Stromal cell of bone marrow (primary cell): ENCODE results near the gene NUP37.
"Not testable (repeated sequence)": the region's sequence is repeated elsewhere in the genome, so short reads cannot be mapped to it uniquely, and the experiment has no call there.

Experiments used
- DNase-seq: peaks from one replicate; pipeline ENCODE4 v3.0.0-alpha.2; 2012; ENCODE audit warnings: low read depth

NUP37 gene, protein sequence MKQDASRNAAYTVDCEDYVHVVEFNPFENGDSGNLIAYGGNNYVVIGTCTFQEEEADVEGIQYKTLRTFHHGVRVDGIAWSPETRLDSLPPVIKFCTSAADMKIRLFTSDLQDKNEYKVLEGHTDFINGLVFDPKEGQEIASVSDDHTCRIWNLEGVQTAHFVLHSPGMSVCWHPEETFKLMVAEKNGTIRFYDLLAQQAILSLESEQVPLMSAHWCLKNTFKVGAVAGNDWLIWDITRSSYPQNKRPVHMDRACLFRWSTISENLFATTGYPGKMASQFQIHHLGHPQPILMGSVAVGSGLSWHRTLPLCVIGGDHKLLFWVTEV

DNA sequence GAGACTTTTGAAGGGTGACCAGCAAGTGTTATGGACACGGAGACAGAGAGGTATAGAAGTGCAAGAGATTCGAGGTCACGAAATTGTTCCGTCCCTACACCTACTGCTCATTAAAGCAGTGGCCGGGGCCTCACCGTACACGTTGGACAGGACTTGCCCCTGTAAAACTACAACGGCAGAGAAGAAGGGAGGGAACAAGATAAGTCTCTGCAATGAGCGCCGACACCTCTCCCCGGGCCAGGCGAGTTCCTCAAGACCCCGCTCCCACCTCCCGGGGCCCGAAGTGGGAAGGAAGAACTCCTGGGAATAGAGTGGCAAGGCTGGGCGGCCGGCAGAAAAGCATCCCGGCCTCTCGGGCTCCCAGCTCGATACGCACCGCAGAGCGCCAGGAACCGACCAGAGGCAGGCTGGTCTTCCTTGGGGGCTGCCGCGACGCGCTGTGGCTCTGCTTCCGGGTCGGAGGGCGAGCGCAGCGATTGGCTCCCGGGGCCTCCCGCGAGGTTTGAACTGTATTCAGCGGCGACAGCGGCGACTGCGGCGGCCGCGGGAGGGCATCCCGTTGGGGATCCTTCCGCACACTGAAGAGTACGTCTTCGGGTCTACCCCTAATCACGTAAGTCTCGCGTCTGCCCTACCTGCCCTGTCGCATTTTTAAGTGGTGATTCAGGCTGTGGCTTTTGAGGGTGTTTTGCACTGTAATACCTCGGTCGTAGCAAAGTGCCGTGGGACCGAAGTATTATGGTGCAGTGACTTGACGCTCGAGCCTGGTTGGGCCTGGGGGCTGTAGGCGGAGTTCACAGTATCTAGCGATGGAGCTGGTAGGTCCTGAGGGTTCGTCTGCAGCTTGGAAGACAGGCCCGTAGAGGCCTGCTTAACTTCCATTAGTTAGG lies at the start of gene NUP37, which contains the start of gene PARPBP:
NUP37 (minus strand) TSS at position 441 of the 890 bp plus-strand sequence. CDS start 1,596 bp downstream, outside the sequence.
PARPBP (plus strand) TSS at position 510 of the 890 bp plus-strand sequence. CDS start 3,706 bp downstream, outside the sequence.
- peak; percentile 66 for DNase-seq

DNA sequence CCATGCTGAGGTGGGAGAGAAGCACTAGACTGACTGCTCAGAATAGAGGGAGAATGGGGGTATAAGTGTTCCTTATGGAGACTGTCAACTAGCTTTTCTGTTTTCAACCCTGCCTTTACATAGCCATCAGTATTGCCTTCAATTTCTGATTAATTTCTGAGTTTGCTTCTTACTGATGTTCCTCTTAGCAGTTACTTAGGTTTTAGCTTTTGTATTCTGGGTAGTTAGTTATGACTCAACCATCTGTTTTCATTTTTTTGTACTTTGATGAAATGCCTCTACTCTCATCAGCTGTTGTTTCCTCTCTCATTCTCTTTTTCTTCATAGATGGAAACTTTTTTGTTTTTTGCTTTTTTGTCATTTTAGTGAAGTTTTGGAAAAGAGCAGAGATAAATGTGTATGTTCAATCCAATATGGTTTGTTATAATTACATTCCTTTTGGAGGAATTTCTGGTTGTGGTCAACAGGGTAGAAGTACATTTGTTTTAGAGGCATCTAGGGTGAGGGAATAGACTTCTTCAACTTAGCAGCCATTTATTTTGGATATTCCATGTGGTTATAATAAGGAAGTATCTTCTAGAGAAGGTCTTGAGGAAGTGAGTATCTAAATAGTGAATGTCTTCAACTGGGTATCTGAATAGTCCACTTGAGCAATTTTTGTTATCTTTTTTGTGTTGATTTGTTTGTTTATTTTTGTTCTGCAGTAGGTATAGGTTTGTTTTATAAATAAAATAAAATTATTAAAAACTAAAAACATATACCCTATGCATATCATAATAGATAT lies 48.1 kb upstream of the NUP37 start:
- no peak for DNase-seq

DNA sequence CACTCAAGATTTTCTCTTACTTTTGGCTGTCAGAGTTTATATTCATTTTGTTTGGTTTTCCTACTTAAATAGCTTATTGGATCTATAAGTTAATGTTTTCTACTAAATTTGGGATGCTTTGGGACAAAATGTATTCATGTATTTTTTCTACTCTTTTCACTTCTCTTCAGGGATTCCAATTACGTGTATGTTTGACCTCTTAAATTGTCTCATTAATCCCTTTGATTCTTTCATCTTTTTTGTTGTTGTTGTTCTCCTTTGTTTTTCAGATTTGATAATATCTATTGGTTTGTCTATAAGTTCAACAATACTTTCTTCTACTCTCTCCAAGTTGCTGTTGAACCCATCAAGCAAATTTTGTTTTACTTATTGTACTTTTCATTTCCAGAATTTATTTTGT lies 43.5 kb upstream of the NUP37 start:
- no peak for DNase-seq

DNA sequence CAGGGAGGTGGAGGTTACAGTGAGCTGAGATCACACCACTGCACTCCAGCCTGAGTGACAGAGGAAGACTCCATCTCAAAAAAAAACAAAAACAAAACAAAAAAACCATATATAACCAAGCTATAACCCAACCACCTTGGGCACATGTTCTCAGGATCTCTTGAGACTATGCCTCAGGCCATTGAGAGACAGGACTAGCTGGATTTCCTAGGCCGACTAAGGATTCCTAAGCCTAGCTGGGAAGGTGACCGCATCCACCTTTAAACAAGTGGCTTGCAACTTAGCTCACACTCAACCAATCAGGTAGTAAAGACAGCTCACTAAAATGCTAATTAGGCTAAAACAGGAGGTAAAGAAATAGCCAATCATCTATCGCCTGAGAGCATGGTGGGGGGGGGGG lies 35.3 kb upstream of the NUP37 start:
- not testable (repeated sequence) for DNase-seq

DNA sequence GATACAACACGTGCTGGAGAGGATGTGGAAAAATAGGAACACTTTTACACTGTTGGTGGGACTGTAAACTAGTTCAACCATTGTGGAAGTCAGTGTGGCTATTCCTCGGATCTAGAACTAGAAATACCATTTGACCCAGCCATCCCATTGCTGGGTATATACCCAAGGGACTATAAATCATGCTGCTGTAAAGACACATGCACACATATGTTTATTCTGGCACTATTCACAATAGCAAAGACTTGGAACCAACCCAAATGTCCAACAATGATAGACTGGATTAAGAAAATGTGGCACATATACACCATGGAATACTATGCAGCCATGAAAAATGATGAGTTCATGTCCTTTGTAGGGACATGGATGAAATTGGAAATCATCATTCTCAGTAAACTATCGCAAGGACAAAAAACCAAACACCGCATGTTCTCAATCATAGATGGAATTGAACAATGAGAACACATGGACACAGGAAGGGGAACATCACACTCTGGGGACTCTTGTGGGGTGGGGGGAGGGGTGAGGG lies 27.2 kb upstream of the NUP37 start:
- DNase-seq = not testable (repeated sequence)

DNA sequence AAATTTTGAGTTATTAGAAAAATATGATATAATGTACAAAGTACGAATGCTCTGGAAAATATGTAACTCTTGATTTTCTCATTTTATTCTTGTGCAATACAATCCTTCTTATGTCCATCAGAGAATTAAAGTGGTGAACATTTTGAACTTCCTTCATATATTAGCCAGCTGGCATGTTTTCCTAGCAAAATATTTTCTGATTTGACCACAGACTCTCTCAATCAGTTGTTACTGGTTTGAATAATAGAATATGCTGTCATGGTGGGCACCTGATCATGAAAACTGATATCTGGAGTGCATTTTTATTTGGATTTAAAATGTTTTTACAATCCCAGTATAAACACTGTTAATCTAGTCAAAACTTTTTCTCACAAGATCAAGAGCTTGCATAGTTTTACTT lies 24.3 kb upstream of the NUP37 start:
- peak; percentile 7 for DNase-seq

DNA sequence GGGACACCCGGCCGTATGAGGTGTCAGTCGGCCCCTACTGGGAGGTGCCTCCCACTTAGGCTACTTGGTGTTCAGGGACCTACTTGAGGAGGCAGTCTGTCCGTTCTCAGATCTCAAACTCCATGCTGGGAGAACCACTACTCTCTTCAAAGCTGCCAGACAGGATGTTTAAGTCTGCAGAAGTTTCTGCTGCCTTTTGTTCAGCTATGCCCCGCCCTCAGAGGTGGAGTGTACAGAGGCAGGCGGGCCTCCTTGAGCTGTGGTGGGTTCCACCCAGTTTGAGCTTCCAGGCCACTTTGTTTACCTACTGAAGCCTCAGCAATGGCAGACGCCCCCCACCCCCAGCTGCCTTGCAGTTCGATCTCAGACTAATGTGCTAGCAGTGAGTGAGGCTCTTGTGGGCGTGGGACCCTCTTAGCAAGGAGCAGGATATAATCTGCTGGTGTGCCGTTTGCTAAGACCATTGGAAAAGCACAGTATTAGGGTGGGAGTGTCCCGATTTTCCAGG lies 23.0 kb upstream of the NUP37 start:
- DNase-seq = not testable (repeated sequence)

DNA sequence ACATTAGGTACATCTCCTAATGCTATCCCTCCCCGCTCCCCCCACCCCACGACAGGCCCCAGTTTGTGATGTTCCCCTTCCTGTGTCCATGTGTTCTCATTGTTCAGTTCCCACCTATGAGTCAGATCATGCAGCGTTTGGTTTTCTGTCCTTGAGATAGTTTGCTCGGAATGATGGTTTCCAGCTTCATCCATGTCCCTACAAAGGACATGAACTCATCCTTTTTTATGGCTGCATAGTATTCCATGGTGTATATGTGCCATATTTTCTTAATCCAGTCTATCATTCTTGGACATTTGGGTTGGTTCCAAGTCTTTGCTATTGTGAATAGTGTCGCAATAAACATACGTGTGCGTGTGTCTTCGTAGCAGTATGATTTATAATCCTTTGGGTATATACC lies 17.7 kb upstream of the NUP37 start:
- DNase-seq = not testable (repeated sequence)

DNA sequence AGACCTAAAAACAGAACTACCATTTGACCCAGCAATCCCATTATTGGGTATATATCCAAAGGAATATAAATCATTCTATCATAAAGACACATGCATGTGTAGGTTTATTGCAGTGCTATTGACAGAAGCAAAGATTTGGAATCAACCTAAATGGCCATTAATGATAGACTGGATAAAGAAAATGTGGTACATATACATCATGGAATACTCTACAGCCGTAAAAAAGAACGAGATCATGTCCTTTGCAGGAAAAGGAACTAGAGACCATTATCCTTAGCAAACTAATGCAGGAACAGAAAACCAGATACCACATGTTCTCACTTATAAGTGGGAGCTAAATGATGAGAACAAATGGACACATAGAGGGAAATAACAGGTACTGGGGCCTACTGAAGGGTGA lies 11.5 kb upstream of the NUP37 start:
- DNase-seq = not testable (repeated sequence)

DNA sequence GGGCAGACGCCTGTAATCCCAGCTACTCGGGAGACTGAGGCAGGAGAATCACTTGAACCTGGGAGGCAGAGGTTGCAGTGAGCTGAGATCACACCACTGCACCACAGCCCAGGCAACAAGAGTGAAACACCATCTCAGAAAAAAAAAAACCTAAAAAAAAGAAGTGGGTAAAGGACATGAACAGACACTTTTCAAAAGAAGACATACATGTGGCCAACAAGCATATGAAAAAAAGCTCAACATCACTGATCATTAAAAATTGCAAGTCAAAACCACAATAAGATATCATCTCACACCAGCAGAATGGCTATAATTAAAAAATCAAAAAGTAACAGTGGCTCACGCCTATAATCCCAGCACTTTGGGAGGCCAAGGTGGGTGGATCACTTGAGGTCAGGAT lies 10.8 kb upstream of the NUP37 start:
- not testable (repeated sequence) for DNase-seq

DNA sequence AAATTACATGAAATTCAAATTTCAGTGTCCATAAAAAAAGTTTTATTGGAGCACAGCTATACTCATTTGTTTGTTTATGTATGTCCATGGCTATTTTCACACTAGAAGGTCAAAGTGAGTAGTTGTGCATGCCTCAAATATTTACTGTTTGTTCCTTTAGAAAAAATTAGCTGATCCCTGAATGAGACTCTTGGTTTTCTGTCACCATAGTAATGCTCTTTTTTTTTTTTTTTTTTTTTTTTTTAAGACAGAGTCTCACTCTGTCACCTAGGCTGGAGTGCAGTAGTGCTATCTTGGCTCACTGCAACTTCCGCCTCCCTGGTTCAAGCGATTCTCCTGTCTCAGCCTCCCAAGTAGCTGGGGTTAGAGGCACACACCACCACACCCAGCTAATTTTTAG lies 1.4 kb upstream of the NUP37 start:
- DNase-seq = not testable (repeated sequence)

DNA sequence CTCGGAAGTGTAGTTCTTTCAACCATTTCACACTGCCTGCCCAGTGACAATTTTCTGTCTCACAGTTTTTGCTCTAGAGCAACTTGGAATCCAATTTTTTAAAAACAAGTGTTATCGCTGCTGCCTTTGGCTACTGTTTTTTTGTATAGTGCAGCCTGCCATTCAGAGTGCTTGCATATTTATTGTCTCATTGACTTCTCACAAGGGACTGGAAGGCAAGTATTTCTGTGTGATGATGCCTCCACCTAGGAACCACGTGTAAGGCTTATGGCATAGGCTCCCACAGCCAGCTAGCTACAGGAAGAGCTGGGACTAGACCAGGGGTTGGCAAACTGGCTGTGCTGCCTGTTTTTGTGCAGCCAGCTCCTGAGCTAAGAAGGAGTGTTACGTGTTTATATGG lies 972 bp upstream of the NUP37 start:
- no peak for DNase-seq

DNA sequence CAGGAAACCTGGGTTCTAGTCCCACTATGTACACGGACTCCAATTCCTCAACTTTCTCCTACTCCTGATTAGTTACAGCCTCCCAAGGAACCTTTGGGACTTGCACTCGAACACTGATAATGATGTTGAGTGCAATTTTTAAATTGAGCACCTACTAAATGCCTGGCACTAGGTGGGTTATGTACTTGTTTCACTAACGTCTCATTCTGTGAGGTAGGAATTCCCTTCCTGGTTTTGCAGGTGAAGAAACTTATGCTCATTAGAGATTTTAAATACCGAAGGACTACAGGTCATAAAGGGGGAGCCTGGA lies 605 bp upstream of the NUP37 start:
- no peak for DNase-seq

DNA sequence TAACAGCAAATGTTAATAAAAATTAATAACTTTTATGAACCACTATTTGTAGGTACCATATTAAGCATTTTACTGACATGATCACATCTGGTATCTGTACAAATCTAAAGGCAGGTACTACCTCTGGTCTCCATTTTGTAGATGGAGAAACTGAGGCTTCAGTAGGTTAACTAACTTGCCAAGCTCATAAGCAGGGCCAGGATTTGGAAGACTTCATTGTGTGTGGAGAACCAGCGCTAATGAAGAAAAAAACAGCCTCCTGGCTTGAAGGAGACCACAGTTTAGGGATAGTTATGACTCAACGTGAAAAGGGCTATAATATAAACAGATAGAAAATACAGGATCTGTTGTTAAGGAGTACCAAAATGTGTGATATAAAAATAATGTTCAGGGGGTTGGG lies 1.0 kb downstream of the NUP37 start:
- no peak for DNase-seq

DNA sequence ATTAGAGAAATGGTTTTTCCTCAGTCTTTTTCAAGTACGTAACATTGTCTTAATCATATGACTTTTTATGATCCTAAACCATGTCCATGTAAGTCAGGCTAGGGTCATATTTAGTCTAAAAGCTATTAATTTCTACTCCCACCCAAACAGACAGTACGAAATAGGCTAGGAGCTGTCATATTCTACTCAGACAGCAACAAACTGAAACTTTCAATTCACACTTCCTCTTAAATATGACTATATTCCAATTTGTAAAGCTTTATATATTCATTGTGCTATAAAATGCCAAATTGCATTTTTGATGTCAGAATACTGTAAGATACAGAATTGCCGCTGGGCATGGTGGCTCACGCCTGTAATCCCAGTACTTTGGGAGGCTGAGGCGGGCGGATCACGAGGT lies 3.5 kb downstream of the NUP37 start:
- no peak for DNase-seq

DNA sequence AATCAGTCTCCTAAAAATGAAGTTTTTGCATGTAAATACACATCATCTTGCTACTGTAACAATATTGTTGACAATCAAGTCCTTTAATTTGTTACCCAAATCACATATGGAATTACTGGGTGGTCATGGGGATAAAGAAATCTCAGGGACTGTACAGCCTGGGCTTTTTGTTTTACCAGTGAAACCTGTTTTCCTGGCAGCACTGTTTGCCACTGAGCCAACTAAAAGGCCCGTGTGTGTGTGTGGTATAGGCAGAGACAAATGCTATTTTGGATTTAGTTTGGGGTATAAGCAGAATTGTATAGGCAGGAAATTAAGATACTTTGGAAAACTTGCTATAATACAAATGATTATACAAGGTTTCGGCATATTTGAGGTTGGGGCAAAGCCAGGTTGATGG lies 5.7 kb downstream of the NUP37 start:
- DNase-seq = no peak

DNA sequence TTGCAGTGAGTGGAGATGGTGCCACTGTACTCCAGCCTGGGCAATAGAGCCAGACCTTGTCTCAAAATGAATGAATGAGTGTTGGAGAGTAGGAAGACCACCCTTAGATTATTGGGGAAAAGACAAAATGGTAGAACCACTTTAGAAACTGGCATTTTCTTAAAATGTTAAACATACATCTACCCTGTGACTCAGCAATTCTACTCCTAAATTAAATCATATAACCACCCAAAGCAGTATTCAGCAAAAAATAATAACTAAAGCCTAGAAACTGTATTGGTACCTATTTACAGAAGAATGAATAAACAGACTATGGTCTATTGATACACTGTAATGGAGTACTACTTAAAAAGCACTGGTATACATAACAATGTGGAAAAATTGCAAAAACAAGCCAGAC lies 9.1 kb downstream of the NUP37 start:
- DNase-seq = no peak

DNA sequence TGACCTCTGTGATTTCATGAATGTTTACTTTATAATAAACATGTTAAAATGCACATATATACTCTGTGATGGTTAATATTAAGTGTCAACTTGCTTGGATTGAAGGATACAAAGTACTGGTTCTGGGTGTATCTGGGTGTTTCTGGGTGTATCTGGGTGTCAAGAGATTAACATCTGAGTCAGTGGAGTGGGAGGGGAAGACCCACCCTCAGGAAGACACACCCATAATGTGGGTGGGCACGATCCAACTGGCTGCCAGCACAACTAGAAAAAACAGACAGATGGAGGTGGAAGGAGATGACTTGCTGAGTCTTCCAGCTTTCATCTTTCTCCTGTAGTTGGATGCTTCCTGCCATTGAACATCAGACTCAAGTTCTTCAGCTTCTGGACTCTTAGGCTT lies 11.9 kb downstream of the NUP37 start:
- DNase-seq = no peak

DNA sequence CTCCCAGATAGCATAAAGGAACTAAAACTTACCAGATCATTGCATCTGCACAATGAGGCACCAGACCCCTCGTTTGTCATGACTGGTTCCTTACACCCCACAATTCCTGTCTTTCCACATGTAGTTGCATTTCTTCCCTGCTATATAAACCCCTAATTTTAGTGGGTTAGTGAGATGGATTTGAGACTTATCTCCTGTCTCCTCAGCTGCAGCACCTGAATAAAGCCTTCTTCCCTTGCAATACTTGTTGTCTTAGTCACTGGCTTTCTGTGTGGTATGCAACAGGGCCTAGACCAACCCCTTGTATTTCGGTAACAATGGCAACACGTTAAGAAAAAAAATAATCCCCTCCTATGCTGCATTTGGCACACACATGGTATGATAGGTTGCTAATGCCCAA lies 13.0 kb downstream of the NUP37 start:
- no peak for DNase-seq

DNA sequence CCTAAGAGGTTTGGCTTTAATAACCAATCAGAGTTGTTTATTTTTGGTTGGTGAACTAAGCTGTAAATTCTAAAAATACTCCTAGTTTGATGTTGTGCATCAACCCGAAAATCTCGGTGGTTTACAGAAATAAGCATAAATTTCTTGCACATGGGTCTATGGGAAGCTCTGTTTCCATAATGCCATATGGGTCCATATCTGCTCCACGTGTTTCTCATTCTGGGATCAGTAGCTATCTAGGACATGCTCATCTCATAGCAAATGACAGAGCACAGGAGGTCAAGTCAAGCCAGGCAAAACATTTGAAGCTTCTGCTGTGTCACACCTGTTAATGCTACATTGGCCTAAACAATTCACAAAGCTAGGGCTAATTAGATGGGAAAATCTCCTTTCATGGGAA lies 23.1 kb downstream of the NUP37 start:
- no peak for DNase-seq

DNA sequence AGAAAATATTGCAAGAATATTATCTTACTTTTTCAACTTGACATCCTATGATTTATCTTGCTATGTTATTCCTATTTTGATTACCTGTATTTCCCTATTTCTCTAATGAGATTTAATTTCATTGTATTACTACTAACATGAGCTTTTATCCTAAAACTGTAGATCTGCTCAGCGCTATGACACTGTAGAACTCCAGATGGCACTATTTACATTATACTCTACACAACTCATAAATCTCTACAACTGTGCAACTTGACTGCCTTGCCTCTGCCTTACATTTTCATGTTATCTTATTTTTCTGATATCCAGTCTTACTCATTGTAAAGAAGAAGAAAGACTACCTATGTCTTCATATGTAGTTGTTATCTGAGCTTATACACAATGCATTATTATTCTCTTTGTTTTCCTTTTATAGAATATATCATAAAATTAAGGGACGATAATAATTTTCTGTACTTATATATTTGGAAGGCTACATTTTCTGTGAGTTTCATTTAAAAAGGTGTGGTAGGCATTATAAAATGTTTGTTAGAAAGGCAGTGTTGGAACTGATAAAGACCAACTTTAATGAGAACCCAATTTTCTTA lies 24.1 kb downstream of the NUP37 start:
- DNase-seq = peak; percentile 13

DNA sequence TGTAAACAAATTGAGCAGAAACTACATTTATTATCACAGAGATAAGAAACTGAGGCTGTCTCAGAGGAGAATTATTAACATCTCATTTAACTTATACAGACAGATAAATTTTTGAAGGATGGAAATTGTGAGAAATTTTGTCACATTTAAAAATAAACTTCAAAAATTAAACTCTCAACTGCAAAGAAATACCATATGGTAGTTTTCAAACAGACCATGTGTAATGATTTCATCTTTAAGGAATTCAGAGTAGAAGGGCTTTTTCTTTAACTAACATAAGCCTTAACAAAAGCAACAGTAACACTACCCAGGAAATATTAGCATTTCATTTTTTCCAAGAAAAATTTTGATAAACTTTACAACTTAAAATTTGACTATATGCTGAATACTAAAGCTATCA lies 26.6 kb downstream of the NUP37 start:
- DNase-seq = no peak
